SKM-1 (cell line): Measurements from ENCODE around the gene PLCB2.

Experiments used
- DNase-seq: peaks from one replicate; lab custom pipeline; 2025; ENCODE audit not compliant: unreplicated experiment; lab: John Stamatoyannopoulos, UW

PLCB2 gene, protein sequence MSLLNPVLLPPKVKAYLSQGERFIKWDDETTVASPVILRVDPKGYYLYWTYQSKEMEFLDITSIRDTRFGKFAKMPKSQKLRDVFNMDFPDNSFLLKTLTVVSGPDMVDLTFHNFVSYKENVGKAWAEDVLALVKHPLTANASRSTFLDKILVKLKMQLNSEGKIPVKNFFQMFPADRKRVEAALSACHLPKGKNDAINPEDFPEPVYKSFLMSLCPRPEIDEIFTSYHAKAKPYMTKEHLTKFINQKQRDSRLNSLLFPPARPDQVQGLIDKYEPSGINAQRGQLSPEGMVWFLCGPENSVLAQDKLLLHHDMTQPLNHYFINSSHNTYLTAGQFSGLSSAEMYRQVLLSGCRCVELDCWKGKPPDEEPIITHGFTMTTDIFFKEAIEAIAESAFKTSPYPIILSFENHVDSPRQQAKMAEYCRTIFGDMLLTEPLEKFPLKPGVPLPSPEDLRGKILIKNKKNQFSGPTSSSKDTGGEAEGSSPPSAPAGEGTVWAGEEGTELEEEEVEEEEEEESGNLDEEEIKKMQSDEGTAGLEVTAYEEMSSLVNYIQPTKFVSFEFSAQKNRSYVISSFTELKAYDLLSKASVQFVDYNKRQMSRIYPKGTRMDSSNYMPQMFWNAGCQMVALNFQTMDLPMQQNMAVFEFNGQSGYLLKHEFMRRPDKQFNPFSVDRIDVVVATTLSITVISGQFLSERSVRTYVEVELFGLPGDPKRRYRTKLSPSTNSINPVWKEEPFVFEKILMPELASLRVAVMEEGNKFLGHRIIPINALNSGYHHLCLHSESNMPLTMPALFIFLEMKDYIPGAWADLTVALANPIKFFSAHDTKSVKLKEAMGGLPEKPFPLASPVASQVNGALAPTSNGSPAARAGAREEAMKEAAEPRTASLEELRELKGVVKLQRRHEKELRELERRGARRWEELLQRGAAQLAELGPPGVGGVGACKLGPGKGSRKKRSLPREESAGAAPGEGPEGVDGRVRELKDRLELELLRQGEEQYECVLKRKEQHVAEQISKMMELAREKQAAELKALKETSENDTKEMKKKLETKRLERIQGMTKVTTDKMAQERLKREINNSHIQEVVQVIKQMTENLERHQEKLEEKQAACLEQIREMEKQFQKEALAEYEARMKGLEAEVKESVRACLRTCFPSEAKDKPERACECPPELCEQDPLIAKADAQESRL

DNA sequence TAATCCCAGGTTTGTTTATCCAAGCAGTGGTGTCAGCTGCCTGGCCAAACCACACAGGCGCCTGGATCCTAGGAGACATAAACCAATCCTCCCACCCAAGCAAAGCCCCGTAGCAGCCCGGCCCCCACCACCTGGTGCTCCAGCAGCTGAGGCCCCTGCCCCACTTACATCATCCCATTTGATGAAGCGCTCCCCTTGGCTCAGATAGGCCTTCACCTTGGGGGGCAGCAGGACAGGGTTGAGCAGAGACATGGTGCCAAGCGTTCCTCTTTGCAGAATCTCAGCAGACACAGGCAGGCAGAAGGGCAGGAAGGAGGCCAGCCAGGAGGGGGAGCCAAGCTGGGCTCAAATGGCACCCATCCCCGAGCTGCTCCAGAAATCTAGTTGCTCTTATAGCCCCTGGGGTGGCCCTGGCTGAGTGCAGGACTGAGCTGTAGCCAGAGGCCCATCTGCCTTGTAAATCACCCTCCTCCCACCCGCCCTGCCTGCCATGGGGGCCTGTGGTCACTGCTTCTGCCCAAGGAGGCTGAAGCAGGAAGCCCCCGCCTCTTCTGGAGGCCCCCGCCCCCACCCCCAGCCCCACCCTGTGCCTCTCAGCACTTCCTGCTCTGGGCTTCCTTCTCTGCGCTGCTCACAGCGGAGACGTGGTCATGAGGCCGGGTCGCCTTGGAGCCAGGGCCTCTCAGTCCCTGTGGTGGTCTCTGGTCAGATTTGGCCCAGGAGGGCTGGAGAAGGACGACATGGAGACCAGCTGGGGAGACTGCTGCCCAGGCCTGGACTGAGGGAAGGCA lies at the start of gene PLCB2:
Gene PLCB2 (minus strand): TSS at position 515 of the 791 bp plus-strand sequence. CDS start 263 bp downstream, at position 252.
- peak; percentile 82 for DNase-seq

DNA sequence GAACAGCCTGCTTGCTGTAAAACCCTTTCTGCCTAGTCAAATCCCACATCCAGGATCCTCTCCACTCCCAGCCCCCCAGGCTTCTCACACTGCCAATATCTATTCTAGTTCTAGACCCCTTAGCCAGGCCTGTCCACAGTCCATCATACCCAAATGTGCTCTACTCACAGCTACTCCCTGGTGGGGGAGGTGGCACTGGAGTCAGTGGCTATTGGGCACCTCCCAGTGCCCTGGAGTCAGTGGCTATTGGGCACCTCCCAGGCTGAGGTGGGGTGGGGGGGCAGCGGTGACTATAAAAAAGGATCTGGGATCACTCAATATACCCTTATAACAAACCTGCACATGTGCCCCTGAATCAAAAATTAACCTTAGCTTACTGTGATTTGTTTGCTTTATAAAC lies 49.5 kb upstream of the PLCB2 start:
- no peak for DNase-seq

DNA sequence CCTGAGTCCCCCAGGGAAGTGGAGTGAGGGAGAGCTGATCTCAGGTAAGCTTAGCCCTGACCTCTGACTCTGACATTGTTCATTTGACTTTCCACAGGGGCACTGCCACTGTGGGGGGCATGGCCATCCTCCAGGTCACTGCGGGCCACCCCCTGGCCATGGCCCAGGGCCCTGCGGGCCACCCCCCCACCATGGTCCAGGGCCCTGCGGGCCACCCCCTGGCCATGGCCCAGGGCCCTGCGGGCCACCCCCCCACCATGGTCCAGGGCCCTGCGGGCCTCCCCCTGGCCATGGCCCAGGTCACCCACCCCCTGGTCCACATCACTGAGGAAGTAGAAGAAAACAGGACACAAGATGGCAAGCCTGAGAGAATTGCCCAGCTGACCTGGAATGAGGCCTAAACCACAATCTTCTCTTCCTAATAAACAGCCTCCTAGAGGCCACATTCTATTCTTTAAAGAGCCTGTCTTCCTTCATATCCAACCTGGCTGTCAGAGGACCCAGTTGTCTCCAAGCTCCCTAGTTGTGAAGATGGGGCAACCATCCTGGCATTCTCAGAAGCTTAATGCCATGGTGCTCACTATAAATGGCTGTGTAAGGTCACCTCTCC lies 48.3 kb upstream of the PLCB2 start:
- no peak for DNase-seq

DNA sequence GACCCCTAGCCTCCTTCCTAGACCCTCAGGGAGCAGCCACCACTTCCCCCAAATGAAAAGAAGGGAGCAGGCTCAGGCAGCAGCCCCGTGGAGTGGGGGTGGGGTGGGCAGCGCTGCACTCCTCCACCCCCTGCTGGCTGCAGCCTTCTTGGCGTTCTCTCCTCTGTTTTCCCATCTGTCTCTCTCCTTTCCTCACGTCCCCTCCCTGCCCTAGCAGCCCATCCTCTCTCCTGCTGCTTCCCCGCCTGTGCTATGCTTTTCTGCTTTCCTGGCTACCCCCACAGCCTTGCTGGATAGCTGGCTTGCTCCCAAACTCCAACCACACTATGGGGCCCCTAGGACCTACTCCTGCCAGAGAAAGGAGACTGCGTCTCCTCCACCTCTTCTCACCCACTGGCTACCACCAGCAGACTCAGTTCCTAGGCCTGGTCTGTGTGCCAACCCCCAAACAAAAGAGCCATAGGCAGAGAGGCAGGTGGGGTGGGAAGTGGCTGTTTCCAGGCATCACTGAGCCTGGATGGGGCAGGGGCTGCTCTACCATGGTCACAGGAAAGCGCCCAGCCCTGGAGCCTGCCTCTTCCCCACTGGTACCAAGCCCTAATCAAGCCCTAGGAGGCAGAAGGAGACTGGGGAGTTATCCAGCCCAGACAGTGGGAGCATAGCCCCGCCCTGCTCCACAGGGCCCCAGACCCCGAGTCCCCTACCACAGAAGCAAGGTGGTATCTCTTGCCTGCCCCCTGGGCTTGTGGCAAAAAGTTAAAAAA lies 46.9 kb upstream of the PLCB2 start:
- DNase-seq: no peak

DNA sequence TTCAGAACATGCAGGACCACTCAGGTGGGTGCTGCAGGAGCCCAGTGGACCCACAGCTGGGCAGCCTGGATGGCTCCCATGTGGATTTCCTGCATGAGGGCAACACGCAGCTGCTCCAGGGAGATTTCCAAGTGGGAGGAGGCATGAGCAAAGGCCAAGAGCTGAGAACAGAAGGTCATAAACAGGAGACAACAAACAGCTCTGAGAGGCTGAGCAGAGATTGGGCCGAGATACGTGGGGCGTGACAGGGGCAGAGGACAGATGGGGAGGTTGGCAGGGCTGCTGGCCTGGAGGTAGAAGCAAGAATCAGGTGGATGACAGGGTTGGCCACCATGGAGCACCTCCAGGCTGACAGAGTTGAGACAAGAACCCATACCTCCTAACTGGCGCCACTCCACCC lies 46.0 kb upstream of the PLCB2 start:
- no peak for DNase-seq

DNA sequence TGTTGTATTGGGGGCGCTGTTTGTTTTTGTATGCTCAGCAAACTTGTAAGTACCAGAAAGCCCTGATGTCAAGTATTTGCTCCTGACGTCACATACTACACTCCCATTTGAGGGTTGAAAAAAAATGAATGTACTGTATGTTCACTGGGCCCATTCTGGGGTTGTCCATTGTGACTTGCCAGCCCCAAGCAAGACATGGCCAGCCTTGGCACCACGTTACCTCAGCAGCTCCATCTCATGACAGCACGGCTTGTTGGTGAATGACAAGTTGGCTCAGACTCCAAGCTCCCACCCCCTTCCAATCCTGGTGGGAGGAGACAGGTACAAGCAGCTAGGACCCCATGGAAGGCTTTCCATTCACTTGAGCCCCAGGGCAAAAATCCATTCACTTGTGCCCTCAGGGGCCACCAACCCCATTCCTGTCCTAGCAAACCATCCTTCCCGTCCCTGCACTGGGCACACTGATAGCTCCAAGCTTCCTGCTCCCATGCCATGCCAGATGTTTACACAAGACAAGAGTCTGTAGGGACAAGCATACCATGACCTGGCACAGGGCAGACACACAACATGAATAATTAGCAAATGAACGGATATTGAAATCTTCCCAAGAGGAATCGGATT lies 44.7 kb upstream of the PLCB2 start:
- no peak for DNase-seq

DNA sequence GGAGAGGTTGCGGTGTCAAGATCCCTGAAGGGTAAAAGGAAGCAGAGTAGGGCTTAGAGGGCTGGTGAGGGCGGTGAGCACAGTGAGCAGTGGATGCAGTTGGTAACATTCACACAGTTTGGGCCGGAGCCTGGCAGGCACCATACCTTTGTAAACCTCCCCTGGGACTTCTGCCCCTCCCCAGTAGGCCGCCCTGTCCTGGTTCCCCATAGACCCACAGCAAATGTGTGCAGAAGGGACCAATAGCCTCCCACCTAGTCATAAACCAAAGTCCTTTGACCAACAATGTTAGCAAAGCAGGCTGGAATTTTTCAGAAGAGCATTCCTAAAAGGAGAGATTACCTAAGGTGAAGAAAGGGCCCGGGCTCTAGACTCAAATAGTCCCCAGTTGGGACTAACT lies 41.4 kb upstream of the PLCB2 start:
- no peak for DNase-seq

DNA sequence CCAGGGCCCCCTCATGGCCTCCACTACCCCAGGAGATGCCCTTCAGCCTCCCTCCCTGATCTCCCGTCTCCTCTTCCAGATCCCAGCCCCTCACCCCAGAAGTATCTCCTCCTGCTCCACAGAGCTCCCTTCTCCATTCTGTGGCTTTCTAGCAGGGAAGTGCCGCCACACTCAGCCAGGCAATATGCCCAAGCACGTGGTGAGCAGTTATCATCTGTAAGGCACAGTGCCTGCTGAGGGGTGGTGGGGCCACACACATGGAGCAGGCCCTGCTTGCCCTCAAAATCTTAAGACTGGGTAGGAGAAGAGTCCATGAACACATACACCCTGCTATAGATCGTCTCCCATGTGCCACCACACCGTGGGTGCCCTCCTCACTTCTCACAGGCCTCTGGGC lies 40.7 kb upstream of the PLCB2 start:
- DNase-seq: no peak

DNA sequence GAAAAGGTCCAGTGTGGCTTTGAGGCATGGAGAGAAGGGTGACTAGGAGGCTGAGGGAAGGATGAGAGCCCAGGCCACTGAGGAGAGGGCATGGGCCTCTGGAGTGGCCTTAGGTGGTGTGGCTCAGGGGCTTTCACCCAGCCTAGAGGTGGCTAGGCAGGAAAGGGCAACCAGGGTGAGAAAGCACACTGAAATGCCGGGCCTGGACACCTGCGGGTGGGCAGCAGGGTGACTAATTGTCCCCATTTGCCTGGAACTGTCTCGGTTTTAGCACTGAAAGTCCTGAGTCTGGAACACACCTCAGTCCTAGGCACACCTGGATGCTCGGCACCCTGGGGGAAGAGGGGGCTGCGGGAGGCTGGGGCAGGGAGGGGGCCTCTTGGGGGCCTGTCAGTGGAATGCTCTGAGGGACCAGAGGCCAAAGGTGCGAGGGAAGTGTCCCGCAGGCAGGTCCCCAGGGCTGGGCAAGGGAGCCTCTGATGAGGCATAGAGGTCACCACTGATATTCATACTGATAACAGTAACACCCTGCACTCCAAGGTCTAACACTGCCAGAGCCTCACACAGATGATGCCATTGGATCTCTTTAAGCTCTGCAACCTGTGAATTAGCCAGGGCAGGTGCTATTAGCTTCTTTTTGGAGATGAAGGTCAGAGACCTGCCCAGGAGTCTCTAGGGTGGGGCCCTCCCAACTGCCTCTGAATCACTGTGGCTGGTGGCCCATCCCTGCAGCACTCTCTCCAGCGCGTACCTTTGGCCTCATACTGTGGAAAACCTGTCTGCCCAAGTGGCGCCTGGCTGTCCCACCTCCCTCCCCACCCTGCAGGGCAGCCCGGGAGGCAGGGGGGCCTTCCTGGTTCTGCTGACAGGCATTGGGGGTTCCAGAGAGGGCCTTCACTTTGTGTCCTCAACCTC lies 40.1 kb upstream of the PLCB2 start:
- DNase-seq: no peak

DNA sequence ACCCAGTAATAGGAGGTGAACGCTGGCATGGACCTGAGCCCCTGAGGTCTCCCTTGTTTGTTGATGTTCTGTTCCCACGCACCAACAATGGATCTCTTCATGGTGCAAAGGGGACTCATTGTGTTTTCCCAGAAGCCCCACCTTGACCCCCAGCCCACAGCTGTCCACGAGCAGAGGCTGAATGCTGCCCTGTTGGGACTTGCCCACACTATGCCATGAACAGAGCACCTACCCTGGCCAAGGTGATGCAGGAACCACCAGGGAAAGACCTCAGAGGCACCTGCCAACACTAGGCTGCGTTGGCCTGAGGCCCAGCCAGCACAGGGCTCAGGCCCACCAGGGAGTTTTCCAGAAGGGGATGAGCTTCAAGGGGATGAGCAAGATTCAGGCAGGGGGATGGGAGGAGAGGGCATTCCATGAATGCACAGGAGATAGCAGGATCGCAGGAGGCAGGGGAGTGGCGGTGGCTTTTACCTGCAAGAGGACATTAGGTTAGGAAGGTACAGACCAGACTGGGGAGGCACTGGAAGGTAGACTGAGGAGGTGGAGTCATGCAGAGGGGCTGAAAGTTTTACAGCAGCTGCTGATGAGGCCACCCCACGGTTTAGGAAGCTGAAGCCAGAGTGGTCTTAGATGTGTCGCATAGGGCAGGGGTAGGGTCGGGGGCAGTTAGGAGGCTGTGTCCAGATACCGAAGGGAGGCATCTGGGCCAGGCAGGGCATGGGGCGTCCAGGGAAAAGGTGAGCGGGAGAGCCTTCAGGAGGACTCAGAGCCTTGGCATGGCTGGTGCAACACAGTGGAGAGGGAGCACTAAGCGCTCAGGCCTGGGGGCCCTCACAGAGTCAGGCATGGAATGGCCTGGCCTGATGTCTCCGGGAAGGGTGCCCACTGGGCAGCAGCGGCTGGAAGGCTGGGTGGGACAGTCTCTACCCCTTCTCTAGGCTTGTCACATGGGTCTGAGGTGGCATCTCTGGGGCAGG lies 39.1 kb upstream of the PLCB2 start:
- no peak for DNase-seq

DNA sequence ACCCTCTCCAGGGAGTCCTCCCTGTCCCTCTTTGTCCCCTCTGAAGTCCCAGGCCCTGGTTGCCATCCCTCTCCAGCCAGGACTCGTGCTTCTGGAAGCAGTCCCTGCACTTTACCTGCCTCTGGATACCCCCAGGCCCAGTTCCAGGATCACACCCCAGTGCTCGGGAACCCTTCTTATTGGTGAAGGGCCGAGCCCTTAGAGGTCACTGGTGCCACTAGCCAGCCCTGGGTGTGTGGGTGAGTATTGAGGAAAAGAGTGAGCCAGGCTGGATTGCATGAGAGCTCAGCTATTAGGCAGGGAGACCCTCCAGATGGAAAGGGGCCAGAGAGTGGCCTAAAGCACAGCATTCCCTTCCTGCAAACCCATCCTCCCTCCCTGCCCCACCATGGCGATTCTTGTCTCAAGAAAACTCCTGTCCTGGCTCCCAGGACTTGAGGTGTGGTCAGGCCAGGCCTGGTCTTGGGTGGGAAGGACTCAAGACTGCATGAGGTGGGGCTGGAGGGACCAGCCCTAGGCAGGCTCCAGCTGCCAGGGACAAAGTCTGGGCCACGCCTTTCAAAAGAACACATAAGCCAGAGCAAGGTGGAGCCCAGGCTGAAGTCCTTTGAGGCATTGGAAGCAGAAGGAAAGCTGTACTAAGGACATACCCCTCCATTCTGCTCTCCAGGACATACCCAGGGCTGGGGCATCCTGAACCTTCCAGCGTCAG lies 38.3 kb upstream of the PLCB2 start:
- no peak for DNase-seq

DNA sequence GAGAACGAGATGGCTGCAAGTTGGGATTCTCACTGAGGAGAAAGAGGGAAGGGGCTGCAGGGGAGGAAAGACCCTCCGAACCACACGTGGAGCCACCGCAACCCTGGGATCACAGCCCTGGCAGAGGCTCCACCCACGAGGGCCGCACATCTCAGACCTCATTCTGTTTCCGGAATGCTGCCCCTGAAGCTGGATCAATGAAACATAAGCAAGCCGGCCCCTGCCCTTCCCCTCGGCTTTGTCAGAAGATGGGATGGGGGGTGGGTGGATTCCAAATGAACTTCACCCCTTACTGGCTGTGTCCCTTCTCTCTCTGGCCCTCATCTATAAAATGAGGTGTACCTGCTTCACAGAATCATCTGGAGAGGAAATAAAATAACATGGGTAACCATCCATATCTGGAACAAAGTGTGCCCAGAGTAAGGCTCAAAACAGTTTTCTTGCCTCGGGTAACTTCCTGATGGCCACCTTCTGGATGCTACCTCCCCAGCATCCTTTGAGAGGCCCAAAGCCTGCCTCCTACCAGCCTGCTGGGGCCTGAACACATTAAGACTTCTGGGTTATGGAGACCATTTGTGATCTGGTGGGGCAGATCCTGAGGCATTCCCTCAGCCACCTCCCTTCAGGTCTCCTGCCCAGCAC lies 37.6 kb upstream of the PLCB2 start:
- no peak for DNase-seq

DNA sequence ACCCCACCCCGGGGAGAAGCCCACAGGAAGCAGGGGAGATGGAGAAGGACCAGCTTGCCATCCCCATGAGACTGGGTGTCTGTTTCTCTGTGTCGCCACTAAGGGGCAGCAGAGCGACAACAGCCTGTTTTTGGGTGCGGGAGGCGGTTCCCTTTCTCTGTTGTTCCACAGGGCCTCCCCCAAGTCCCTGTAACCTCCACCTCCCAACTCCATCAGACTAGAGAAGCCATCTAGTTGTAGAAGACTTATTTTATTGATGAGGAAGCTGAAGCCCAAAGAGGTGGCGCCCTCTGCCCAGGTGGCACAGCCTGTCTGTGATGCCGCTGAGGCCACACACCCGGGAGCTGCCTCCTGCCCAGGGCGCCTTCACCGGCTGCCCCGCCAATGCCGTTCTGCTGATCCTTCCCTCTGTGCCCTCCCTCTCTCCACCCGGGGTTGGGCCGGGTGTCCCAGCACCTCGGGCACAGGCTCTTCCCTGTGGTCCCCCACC lies 36.9 kb upstream of the PLCB2 start:
- DNase-seq: peak; percentile 70

DNA sequence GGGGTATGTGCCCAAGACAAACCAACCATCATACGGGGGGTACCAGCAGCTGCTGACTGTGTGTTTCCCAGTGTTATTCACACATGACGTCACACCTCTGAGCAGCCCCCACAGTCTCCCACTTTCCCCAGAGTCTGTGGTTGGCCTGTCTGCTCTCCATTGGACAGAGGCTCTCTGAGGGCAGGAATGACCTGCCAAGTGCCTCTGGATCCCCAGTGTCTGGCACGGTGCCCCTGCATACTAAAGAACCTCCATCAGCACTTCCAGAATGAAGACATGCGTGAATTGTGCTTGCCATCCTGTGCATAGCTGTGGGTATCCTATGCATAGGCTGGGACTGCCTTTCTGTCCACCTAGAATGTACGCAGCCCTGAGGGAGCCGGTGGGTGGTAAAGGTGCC lies 36.5 kb upstream of the PLCB2 start:
- no peak for DNase-seq

DNA sequence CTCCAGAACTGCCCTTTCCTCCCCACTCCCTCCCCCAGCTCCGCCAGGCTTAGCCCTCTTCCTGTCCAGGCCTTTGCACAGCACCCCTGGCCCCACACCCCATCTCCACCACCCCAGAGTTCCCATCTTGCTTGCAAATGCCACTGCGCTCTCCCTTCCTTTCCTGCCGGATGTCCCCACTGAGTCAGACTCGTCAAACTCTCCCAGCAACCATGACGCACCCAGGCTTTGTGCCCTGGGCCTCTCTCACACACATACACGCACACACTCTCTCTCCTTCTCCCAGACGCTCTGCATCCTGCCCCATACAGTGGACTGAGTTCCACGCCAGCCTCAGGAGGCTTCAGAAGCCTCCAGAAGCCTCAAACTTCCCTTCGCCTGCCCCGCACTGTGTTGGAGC lies 35.8 kb upstream of the PLCB2 start:
- no peak for DNase-seq
